ENCODE data around the gene ANKRD1.

DNA sequence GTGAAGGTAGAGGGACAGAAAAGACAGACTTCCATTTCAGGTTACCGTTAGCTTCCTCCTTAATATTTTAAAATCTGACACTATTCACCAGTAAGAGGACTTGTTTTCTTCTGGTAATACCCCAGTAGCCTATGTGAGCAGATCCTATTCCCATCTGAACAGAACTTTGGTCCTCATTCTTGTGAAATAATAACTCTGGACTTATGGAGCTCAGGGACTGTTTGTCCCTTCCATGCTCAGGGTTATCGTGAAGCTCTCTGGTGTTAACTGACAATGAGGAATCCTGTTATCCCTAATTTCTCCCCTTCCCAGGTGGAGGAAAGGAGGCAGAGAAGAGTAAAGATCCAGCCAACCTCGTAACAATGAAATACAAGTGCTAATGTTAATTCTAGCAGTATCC, 47.0 kb upstream of the ANKRD1 start:
- TF ChIP-seq, protein P1, sequence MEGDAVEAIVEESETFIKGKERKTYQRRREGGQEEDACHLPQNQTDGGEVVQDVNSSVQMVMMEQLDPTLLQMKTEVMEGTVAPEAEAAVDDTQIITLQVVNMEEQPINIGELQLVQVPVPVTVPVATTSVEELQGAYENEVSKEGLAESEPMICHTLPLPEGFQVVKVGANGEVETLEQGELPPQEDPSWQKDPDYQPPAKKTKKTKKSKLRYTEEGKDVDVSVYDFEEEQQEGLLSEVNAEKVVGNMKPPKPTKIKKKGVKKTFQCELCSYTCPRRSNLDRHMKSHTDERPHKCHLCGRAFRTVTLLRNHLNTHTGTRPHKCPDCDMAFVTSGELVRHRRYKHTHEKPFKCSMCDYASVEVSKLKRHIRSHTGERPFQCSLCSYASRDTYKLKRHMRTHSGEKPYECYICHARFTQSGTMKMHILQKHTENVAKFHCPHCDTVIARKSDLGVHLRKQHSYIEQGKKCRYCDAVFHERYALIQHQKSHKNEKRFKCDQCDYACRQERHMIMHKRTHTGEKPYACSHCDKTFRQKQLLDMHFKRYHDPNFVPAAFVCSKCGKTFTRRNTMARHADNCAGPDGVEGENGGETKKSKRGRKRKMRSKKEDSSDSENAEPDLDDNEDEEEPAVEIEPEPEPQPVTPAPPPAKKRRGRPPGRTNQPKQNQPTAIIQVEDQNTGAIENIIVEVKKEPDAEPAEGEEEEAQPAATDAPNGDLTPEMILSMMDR (IDR thresholded peaks at IDR 0.05 in 2 of 3, conservative IDR thresholded peaks at IDR 0.05 in 1 of 3; ENCODE audit: borderline replicate concordance in 1 of 3, insufficient read depth in 1 of 3, low read depth in 2 of 3, low read length in 2 of 3), result no peak
- TF ChIP-seq, protein P2, sequence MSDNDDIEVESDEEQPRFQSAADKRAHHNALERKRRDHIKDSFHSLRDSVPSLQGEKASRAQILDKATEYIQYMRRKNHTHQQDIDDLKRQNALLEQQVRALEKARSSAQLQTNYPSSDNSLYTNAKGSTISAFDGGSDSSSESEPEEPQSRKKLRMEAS (IDR thresholded peaks at IDR 0.05), result no peak
- TF ChIP-seq, protein P3, sequence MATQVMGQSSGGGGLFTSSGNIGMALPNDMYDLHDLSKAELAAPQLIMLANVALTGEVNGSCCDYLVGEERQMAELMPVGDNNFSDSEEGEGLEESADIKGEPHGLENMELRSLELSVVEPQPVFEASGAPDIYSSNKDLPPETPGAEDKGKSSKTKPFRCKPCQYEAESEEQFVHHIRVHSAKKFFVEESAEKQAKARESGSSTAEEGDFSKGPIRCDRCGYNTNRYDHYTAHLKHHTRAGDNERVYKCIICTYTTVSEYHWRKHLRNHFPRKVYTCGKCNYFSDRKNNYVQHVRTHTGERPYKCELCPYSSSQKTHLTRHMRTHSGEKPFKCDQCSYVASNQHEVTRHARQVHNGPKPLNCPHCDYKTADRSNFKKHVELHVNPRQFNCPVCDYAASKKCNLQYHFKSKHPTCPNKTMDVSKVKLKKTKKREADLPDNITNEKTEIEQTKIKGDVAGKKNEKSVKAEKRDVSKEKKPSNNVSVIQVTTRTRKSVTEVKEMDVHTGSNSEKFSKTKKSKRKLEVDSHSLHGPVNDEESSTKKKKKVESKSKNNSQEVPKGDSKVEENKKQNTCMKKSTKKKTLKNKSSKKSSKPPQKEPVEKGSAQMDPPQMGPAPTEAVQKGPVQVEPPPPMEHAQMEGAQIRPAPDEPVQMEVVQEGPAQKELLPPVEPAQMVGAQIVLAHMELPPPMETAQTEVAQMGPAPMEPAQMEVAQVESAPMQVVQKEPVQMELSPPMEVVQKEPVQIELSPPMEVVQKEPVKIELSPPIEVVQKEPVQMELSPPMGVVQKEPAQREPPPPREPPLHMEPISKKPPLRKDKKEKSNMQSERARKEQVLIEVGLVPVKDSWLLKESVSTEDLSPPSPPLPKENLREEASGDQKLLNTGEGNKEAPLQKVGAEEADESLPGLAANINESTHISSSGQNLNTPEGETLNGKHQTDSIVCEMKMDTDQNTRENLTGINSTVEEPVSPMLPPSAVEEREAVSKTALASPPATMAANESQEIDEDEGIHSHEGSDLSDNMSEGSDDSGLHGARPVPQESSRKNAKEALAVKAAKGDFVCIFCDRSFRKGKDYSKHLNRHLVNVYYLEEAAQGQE (IDR thresholded peaks at IDR 0.05; ENCODE audit: low read depth), result no peak
- TF ChIP-seq ZNF274 (IDR thresholded peaks at IDR 0.05; ENCODE audit: low read depth, low read length) (no peak), EZH2 (IDR thresholded peaks at IDR 0.05) (no peak), SP1 (IDR thresholded peaks at IDR 0.05; ENCODE audit: low read depth) (no peak), CEBPB (IDR thresholded peaks at IDR 0.05; ENCODE audit: low read depth) (no peak), POLR2AphosphoS5 (IDR thresholded peaks at IDR 0.05; ENCODE audit: low read depth, low read length) (no peak), POLR2A (IDR thresholded peaks at IDR 0.05; ENCODE audit: borderline replicate concordance, extremely low read depth, insufficient read depth, insufficient read length) (no peak)
